HepG2 (cell line): ENCODE measurements around the gene AGBL3. TPM values are rescaled to one million over a fixed set of nuclear protein-coding genes. Genes with fewer than 3 reads are reported as not detected.

Experiments used
- ATAC-seq: fragments of 200-7000 bp; cut with Tn5 transposase; 3 replicates; pipeline ENCODE4 v1.9.1; 2020; ENCODE audit warnings: mild to moderate bottlenecking, moderate library complexity
- BruUV-seq: library from RNA; stranded (reverse); fragments of 400-500 nt; replicated peaks from 2 replicates; lab custom pipeline; 2021; lab: Mats Ljungman, UMichigan
- CTCF ChIA-PET: fragments of 300-600 bp; formaldehyde crosslinking; extraction: SDS; loops from one replicate; lab custom pipeline; 2021; ENCODE audit warnings: low total read pairs, inconsistent platforms, low intra/inter-chr PET ratio; lab: Yijun Ruan, JAX
- POLR2A ChIA-PET: fragments of 350-600 bp; sonication (Branson Sonifier 250); formaldehyde crosslinking; loops from one replicate; lab custom pipeline; 2020; ENCODE audit warnings: antibody characterized with exemption, inconsistent platforms; lab: Yijun Ruan, JAX
- DNase-seq: peaks from one replicate; pipeline ENCODE4 v3.0.0-alpha.2; 2015; ENCODE audit warnings: low spot score
- FAIRE-seq: peaks from 3 replicates; lab custom pipeline; 2011; peaks lifted over from hg19 to GRCh38; lab: Jason Lieb, UNC
- H2AFZ ChIP-seq: one replicate; pipeline ENCODE4 v1.6.1; 2011; ENCODE audit warnings: low read length, inconsistent platforms
- H3K27ac ChIP-seq: fragments of 300-600 bp; 3 replicates; pipeline ENCODE4 v1.8.0; 2011; ENCODE audit warnings: mixed run types, mild to moderate bottlenecking, mixed read lengths, low read length, inconsistent platforms; ENCODE audit not compliant: insufficient read depth; ENCODE audit errors: extremely low read length
- H3K27me3 ChIP-seq, 2 experiments: fragments of 200-600 bp in 1 of 2; 2 replicates in 1 of 2; 3 replicates in 1 of 2; pipeline versions ENCODE4 v1.6.0 to v1.8.0; 2011; ENCODE audit warnings: low read length in 2 of 2, mild to moderate bottlenecking in 2 of 2, moderate library complexity in 2 of 2, inconsistent platforms in 1 of 2; ENCODE audit not compliant: insufficient read depth in 2 of 2, control insufficient read depth in 1 of 2
- H3K36me3 ChIP-seq, 2 experiments: fragments of 200-600 bp in 1 of 2; replicated peaks in 1 of 2; 2 replicates in 1 of 2; 3 replicates in 1 of 2; pipeline versions ENCODE4 v1.5.1 to v1.8.0; 2011; ENCODE audit warnings: low read length in 2 of 2, inconsistent platforms in 1 of 2; ENCODE audit not compliant: insufficient read depth in 2 of 2, control insufficient read depth in 1 of 2
- H3K4me1 ChIP-seq: 2 replicates; pipeline ENCODE4 v1.5.1; 2012; ENCODE audit warnings: low read length, inconsistent platforms; ENCODE audit not compliant: insufficient read depth
- H3K4me2 ChIP-seq: 2 replicates; pipeline ENCODE4 v1.6.0; 2011; ENCODE audit warnings: low read depth, low read length, inconsistent platforms
- H3K4me3 ChIP-seq, 3 experiments: fragments of 200-600 bp in 1 of 3; sonication (generic), shearing (Covaris generic) in 1 of 3; replicated peaks in 1 of 3; 2 replicates each; pipeline ENCODE4 v1.5.1; 2011 to 2016; ENCODE audit warnings: low read length in 3 of 3, inconsistent platforms in 2 of 3, low read depth in 2 of 3, mild to moderate bottlenecking in 2 of 3, control low read depth in 1 of 3, mixed read lengths in 1 of 3; ENCODE audit not compliant: insufficient read depth in 1 of 3
- H3K79me2 ChIP-seq: one replicate; pipeline ENCODE4 v1.6.1; 2011; ENCODE audit warnings: low read length, inconsistent platforms; ENCODE audit not compliant: insufficient read depth
- H3K9ac ChIP-seq: 2 replicates; pipeline ENCODE4 v1.6.0; 2011; ENCODE audit warnings: mild to moderate bottlenecking, low read depth, low read length, inconsistent platforms; ENCODE audit not compliant: insufficient read depth
- H3K9me3 ChIP-seq: 2 replicates; pipeline ENCODE4 v1.5.1; 2012; ENCODE audit warnings: mild to moderate bottlenecking, low read length
- H4K20me1 ChIP-seq: 2 replicates; pipeline ENCODE4 v1.6.0; 2011; ENCODE audit warnings: inconsistent platforms, mild to moderate bottlenecking, low read length, moderate library complexity; ENCODE audit not compliant: insufficient read depth
- ARNTL ChIP-seq: sonication (generic); formaldehyde crosslinking; IDR thresholded peaks from 2 replicates; pipeline ENCODE4 v1.4.0; 2020; ENCODE audit warnings: mild to moderate bottlenecking, missing genetic modification reagents
- DDIT3 ChIP-seq: sonication (generic); formaldehyde crosslinking; IDR thresholded peaks from 2 replicates; pipeline ENCODE4 v1.4.0; 2020; ENCODE audit warnings: mild to moderate bottlenecking, missing genetic modification reagents
- HNRNPLL ChIP-seq: fragments of 200-400 bp; formaldehyde crosslinking; IDR thresholded peaks from 2 replicates; pipeline ENCODE4 v1.6.1; 2017; ENCODE audit warnings: mild to moderate bottlenecking, low read depth, low read length; ENCODE audit not compliant: poor library complexity, severe bottlenecking
- HOXA3 ChIP-seq: sonication (generic); formaldehyde crosslinking; IDR thresholded peaks from 2 replicates; pipeline ENCODE4 v1.5.0; 2020; ENCODE audit warnings: missing genetic modification reagents
- MATR3 ChIP-seq: sonication (generic); formaldehyde crosslinking; IDR thresholded peaks from 2 replicates; pipeline ENCODE4 v1.4.0; 2020; ENCODE audit warnings: missing genetic modification reagents
- MED1 ChIP-seq: sonication (generic); formaldehyde crosslinking; IDR thresholded peaks from 2 replicates; pipeline ENCODE4 v1.4.0; 2020; ENCODE audit warnings: missing genetic modification reagents
- NCOA1 ChIP-seq: sonication (generic); formaldehyde crosslinking; IDR thresholded peaks from 2 replicates; pipeline ENCODE4 v1.9.0; 2021; ENCODE audit warnings: missing genetic modification reagents
- NCOA5 ChIP-seq: sonication (generic); formaldehyde crosslinking; IDR thresholded peaks from 2 replicates; pipeline ENCODE4 v1.4.0; 2020; ENCODE audit warnings: missing genetic modification reagents
- PHF20 ChIP-seq: sonication (generic); formaldehyde crosslinking; IDR thresholded peaks from 2 replicates; pipeline ENCODE4 v1.5.0; 2020; ENCODE audit warnings: mild to moderate bottlenecking, missing genetic modification reagents
- PRMT3 ChIP-seq: sonication (generic); formaldehyde crosslinking; IDR thresholded peaks from 2 replicates; pipeline ENCODE4 v1.8.1; 2022; ENCODE audit warnings: low read depth, mild to moderate bottlenecking, moderate library complexity, missing genetic modification reagents, borderline replicate concordance
- ZBTB8A ChIP-seq: sonication (generic); formaldehyde crosslinking; IDR thresholded peaks from 2 replicates; pipeline ENCODE4 v1.4.0; 2020; ENCODE audit warnings: mild to moderate bottlenecking, low read depth, missing genetic modification reagents, borderline replicate concordance
- ZNF136 ChIP-seq: sonication (generic); formaldehyde crosslinking; IDR thresholded peaks from 2 replicates; pipeline ENCODE4 v1.8.1; 2022; ENCODE audit warnings: low read depth, mild to moderate bottlenecking, moderate library complexity, missing genetic modification reagents
- ZNF564 ChIP-seq: sonication (generic); formaldehyde crosslinking; IDR thresholded peaks from 2 replicates; pipeline ENCODE4 v1.8.1; 2023; ENCODE audit warnings: mild to moderate bottlenecking, missing genetic modification reagents
- ZNF747 ChIP-seq: sonication (generic); formaldehyde crosslinking; IDR thresholded peaks from 2 replicates; pipeline ENCODE4 v1.8.1; 2023; ENCODE audit warnings: missing genetic modification reagents, mild to moderate bottlenecking, borderline replicate concordance
- ZNF75D ChIP-seq: sonication (generic); formaldehyde crosslinking; IDR thresholded peaks from 2 replicates; pipeline ENCODE4 v1.8.1; 2023; ENCODE audit warnings: missing genetic modification reagents, mild to moderate bottlenecking, borderline replicate concordance
- ZNF775 ChIP-seq: sonication (generic); formaldehyde crosslinking; IDR thresholded peaks from 2 replicates; pipeline ENCODE4 v1.4.0; 2020; ENCODE audit warnings: missing genetic modification reagents, mild to moderate bottlenecking, moderate library complexity, borderline replicate concordance
- ZNF777 ChIP-seq: sonication (generic); formaldehyde crosslinking; IDR thresholded peaks from 2 replicates; pipeline ENCODE4 v1.4.0; 2020; ENCODE audit warnings: missing genetic modification reagents
- WGBS: methylation state at CpG from one replicate; pipeline ENCODE4 v1.1.6; 2017; ENCODE audit warnings: low lambda C conversion rate; 5-methylcytosine and 5-hydroxymethylcytosine counted together
- in situ Hi-C: cut with HindIII; loops from 2 replicates; pipeline ENCODE4 v1.10.0; 2017; ENCODE audit warnings: low pct_unique_long_range_greater_than_20kb; ENCODE audit not compliant: extremely low pct_ligation_motif_present
- intact Hi-C: fragments of 100-400 bp; cut with micrococcal nuclease; formaldehyde crosslinking; loops from one replicate; pipeline ENCODE4 v1.10.0; 2022; ENCODE audit not compliant: unreplicated experiment
- polyA plus RNA-seq, 8 experiments: library from polyadenylated mRNA; depleted of rRNA in 3 of 8; stranded (reverse) in 7 of 8; unstranded in 1 of 8; fragments of >200 nt; fragmentation: Illumina TruSeq in 4 of 8; extraction: Trizol in 4 of 8; gene quantifications; 2 replicates each; pipeline versions ENCODE4 v1.2.1 to v1.2.3, GENCODE V29; 2011 to 2016; ENCODE audit warnings: low read depth in 4 of 8, missing spikeins in 1 of 8, mixed read lengths in 1 of 8; ENCODE audit not compliant: insufficient read depth in 1 of 8
- total RNA-seq, 5 experiments: library from RNA; depleted of rRNA; stranded (reverse); fragments of >200 nt; fragmentation: Illumina TruSeq; extraction: Trizol; gene quantifications; 2 replicates each; pipeline ENCODE4 v1.2.3, GENCODE V29; 2016; ENCODE audit warnings: low read depth in 1 of 5
- TF ChIP-seq, protein P1 (sequence below): sonication (generic); formaldehyde crosslinking; IDR thresholded peaks from 2 replicates; pipeline ENCODE4 v1.8.1; 2023; ENCODE audit warnings: mild to moderate bottlenecking, missing genetic modification reagents

Gene AGBL3
- total and polyA plus RNA-seq, 2 of the 13 experiments (the other 11 are each of a cell fraction or from before 2014, with no cell fraction given) = 2.2 to 7.2 TPM

GRCh38 chr7:135170274-135170997 is 184.1 kb downstream of the AGBL3 start, which contains the start of gene CYREN:
TSS of gene CYREN (minus strand) at chr7:135170707. CDS start at chr7:135168922, 1,785 bp downstream.
- POLR2A ChIA-PET = interaction anchor here (0.7 to 4.4 kb wide), 16 partner anchors 10 to 524 kb away, joined by 3 to 30 read pairs (median 5); partner anchors contain the start of genes AGBL3, BPGM, TMEM140 and WDR91
- no peak within 1 kb of the TSS for H2AFZ ChIP-seq
- peaks cover 4 to 37% of the 10 kb centered on the region in 2 experiments; a peak in 4 of 5 replicates for H3K36me3 ChIP-seq
- H3K4me2 ChIP-seq = peak within 1 kb of the TSS; percentile 99
- peak; percentile 91 for ATAC-seq
- H3K27me3 ChIP-seq = no peaks in the 10 kb centered on the region; a peak in 1 of 5 replicates
- H3K27ac ChIP-seq = peak within 1 kb of the TSS; percentile 87
- WGBS = 0% methylated on average over 10 of the region's 77 CpGs
- no peaks in the 10 kb centered on the region for H3K9me3 ChIP-seq
- H3K4me1 ChIP-seq = peaks cover 47% of the 10 kb centered on the region
- peaks cover 14% of the 10 kb centered on the region; the same call in 1 of the 2 replicates for H4K20me1 ChIP-seq
- peaks cover 56% of the 10 kb centered on the region for H3K79me2 ChIP-seq
- FAIRE-seq = no peak
- peak within 1 kb of the TSS; percentile 98 for H3K9ac ChIP-seq
- BruUV-seq = no TSS peak
- in situ Hi-C loops = no loop called here
- peak; percentile 91 for DNase-seq
- CTCF ChIA-PET = interaction anchor here (1.3 to 2.4 kb wide), 2 partner anchors 183 to 537 kb away, joined by 3 to 11 read pairs; partner anchors contain the start of gene AGBL3
- H3K4me3 ChIP-seq = peak within 1 kb of the TSS; percentile 91 to 97 (median 95)
- intact Hi-C loops = loop anchor here (2.0 to 5.0 kb wide), 3 partner anchors 16 to 278 kb away; partner anchors contain the start of gene AGBL3
- TF ChIP-seq ZNF747 (CRISPR knock-in tag) (peak; percentile 79), ZBTB8A (CRISPR knock-in tag) (peak; percentile 56), DDIT3 (CRISPR knock-in tag) (no peak), ZNF75D (CRISPR knock-in tag) (no peak), ZNF777 (no peak; the same call in 1 of the 2 replicates), HOXA3 (CRISPR knock-in tag) (peak; percentile 92), ARNTL (CRISPR knock-in tag) (peak; percentile 50; the same call in 1 of the 2 replicates), NCOA1 (peak; percentile 67; the same call in 1 of the 2 replicates), HNRNPLL (peak; percentile 68), PHF20 (CRISPR knock-in tag) (peak; percentile 88), PRMT3 (no peak), MATR3 (CRISPR knock-in tag) (no peak), MED1 (peak; percentile 93), ZNF564 (peak; percentile 61; the same call in 1 of the 2 replicates), ZNF136 (peak; percentile 93; the same call in 1 of the 2 replicates), ZNF775 (CRISPR knock-in tag) (no peak), NCOA5 (CRISPR knock-in tag) (peak; percentile 58; the same call in 1 of the 2 replicates)
- TF ChIP-seq, protein P1, sequence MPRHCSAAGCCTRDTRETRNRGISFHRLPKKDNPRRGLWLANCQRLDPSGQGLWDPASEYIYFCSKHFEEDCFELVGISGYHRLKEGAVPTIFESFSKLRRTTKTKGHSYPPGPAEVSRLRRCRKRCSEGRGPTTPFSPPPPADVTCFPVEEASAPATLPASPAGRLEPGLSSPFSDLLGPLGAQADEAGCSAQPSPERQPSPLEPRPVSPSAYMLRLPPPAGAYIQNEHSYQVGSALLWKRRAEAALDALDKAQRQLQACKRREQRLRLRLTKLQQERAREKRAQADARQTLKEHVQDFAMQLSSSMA = peak; percentile 68; the same call in 1 of the 2 replicates
